ENCODE data around the gene FAM83G.
A peak's percentile ranks its signal among the peaks of the same experiment; 100 is the strongest.

The FAM83G gene

DNA sequence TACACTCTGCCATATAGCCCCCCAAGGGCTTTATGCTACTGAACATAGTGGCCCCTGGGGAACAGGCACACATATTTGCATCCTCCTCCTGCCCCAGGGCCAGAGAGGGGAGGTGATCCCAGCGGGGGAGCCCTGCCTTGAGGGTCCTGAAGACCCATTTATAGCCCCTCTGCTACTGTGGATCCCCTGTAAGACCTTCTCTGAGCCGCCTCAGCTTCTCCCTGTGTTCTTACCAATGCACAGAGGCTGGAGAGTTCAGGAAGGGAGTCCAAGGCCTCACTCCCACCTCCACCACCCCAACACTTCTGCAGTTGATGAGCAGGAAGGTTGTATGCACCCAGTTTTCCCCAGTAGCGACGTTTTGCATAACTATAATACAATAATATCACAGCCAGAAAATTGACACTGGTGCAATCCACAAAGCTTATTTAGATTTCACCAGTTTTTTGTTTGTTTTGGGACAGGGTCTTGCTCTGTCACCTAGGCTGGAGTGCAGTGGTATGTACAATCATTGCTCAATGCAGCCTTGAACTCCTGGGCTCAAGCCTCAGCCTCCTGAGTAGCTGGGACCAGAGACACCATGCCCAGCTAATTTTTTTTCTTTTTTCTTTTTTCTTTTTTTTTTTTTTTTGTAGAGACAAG lies 1.3 kb upstream of the FAM83G start:
- H3K4me3 ChIP-seq (ENCODE audit: low read depth, low read length), result no peak overlapping the region
- TF ChIP-seq, protein P1, sequence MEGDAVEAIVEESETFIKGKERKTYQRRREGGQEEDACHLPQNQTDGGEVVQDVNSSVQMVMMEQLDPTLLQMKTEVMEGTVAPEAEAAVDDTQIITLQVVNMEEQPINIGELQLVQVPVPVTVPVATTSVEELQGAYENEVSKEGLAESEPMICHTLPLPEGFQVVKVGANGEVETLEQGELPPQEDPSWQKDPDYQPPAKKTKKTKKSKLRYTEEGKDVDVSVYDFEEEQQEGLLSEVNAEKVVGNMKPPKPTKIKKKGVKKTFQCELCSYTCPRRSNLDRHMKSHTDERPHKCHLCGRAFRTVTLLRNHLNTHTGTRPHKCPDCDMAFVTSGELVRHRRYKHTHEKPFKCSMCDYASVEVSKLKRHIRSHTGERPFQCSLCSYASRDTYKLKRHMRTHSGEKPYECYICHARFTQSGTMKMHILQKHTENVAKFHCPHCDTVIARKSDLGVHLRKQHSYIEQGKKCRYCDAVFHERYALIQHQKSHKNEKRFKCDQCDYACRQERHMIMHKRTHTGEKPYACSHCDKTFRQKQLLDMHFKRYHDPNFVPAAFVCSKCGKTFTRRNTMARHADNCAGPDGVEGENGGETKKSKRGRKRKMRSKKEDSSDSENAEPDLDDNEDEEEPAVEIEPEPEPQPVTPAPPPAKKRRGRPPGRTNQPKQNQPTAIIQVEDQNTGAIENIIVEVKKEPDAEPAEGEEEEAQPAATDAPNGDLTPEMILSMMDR (IDR thresholded peaks at IDR 0.05; ENCODE audit: control insufficient read depth, extremely low read depth, insufficient read depth), result no peak
- no peak for DNase-seq (ENCODE audit: low read depth)

DNA sequence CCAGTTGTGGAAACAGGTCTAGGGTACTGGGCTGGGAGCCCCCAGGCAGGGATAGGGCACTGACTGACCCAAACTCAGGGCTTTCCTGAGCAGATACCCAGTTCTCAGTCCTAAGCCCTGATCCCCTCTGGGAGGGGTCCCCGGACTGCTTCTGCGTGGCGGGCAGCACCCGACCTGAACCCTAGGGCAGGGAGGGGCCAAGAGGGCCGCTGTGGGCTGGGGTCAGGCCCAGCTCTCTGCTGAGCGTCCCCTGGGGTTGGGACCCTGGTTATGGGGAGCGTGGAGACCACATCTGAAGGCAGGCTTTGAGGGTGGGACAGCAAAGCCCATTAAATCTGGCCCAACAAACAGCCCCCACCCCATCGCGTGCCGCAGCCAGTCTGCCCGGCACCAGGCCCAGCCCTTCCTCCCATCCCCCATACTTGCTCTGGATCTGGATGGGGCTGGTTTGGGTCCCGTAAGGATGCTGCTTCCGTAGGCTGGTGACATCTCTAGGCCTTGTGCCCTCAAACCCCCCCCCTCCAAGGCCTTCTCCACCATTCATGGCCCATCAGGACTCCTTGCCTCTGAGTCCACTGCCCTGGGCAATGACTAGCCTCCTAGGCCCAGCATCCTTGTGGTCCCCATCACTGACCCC lies 691 bp upstream of the FAM83G start:
- TF ChIP-seq, protein P1 (IDR thresholded peaks at IDR 0.05; ENCODE audit: control insufficient read depth, extremely low read depth, insufficient read depth), result no peak
- H3K4me3 ChIP-seq (ENCODE audit: low read depth, low read length), result peak overlapping the region; percentile 73
- DNase-seq (ENCODE audit: low read depth), result no peak

DNA sequence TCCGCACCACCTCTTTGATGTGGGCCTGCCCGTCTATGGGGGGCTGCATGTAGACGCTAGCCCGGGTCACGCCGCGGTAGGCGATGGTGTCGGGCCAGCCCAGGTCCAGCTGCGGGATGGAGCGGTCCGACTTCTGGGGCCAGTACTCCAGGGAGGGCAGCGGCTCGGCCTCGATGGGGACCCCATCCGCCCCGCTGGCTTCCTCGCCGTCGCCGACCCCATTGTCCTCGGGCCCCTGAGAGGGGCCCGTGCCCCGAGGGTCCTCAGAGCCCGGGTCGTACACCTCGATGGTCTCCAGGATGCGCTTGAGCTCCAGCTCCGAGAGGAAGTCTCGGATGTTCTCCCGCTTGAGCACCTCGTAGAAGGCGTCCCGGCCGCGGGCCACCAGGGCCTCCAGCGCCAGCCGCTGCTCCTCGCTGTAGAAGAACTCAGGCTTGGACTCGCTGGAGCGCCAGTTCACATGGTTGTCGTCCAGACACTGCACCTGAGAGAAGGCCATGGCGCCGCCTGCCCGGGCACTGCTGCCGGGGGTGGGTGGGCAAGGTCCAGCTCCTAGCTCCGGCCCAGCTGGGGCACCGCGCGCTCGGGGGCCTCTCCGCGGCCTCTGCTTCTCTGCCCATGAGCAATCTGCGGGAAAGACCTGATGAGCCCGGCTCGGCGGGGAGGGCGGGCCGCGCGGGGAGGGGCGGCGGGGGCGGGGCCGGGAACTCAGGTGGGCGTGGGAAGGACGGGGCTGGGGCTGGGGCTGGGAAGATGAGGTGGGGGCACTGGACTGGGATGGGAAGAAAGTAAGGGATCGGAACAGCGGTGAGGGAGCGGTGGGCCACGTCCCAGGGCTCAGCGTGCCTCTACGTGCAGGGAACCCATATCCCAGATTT lies 782 bp downstream of the FAM83G start:
- TF ChIP-seq, protein P1 (IDR thresholded peaks at IDR 0.05; ENCODE audit: control insufficient read depth, extremely low read depth, insufficient read depth), result no peak
- H3K4me3 ChIP-seq (ENCODE audit: low read depth, low read length), result peak overlapping the region; percentile 73
- DNase-seq (ENCODE audit: low read depth), result no peak

DNA sequence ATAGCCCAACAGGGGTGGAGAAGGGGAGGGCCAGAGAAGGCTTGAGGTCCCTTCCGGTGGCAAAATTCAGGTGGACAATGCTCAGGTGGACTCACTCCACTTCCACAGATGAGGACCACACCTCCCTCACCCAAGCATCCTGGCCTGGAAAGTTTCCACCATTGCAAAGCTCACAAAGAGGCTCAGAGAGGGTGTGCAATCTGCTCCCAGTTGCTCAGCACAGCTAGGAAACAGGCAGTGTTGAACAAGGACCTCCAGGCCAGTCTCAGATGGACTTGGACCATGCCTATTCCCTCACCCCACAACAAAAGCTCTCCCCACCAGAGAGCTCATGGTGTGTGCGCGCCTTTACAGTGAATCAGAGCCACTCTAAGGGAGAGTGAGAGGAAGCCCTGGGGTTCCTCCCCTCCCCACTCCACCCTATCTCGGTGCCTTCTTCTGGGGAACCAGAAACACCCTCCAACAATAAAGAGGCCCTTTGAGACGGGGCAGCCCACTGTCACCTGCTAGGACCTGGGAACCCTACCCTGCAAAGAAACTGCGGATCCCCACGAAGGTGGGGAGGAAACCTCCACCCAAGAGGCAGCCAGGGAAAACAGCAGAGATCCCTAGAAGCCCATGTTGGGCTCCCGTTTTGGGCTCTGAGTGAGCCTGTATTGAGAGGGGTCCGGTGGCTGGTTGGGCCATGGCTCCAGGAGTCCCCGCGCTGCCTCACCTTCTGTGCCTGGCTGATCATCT lies 1.6 kb downstream of the FAM83G start:
- no peak for DNase-seq (ENCODE audit: low read depth)
- no peak overlapping the region for H3K4me3 ChIP-seq (ENCODE audit: low read depth, low read length)

DNA sequence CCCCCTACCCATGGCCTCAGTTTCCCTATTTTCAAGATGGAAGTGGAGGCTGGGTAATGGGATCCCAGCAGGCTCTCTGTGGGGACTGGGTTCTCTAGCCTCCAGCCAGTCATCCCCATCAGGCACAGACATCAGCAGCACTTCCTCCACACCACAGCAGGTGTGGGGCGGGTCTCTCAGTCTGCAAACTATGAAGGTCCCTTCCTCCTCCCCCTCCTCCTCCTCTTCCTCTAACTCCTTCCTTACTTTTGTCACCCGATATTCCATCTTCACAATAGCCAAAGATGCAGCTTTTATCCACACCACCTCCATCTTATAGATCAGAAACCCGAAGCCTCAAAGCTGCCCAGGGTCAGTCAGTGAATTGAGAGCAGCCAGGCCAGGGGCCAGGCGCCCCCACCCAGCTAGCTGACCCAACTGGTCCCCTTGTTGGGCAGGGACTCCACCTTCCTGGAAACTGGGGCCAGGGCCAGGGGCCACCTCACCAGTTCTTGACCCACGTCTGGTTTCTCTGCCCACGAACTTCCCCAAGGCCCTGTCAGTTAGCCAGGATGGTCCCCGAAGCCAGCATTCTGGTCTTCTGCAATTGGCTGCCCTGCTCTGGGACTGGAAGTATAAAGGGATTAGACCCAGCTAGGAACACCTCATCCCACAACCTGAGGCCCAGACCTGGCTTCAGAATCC lies 2.5 kb downstream of the FAM83G start:
- TF ChIP-seq, protein P1 (IDR thresholded peaks at IDR 0.05; ENCODE audit: control insufficient read depth, extremely low read depth, insufficient read depth), result no peak
- DNase-seq (ENCODE audit: low read depth), result no peak
- H3K4me3 ChIP-seq (ENCODE audit: low read depth, low read length), result no peak overlapping the region

More for the DNA sequence above, 1.6 kb downstream of the FAM83G start:
- TF ChIP-seq, protein P1 (IDR thresholded peaks at IDR 0.05; ENCODE audit: control insufficient read depth, extremely low read depth, insufficient read depth), result no peak

Data from LNCaP clone FGC (cell line).